ENCODE measurements around the gene TUG1.

TUG1 gene

DNA sequence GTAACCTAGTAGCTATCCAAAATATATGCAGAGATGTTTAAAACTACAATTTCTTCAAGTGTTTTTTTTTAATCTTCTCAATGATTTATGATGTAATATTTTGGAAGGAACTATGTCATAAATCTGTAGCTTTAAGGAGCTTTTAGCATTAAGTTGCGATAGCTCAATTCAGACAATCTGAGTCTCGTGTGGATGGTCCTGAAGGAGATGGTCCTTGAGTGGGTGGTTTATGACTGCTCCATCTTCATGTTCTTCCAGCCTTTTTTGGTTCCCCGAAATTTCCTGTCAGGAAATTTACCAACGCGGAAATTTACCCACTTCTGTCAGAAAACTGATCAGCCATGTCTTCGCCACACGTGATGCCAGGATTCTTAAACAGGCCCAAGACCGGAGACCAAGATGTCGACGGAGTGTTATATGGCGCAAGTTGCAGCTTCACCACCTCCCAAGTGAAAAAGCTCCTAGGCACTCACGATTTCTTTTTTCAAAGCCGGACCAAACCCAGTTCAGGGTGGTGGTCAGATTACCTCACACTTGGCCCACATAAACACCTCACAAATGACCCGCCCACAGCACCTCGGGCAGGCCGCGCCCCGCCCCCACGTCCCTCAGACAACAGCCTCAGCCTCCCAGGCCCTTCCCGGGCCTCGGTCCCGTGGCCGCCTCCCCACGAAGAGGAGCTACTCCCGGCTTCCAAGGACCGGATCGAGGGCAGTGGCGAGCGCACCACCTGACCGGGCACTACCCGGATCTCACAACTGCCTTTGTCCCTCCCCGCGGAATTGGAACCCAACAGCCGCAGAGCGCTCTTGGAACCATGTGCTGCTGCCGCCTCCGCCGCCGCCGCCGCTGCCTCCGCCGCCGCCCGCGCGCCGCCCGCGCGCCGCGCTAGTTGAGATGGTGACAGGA lies 796 bp upstream of the TUG1 start, which contains the start of gene MORC2:
Gene MORC2, minus strand, starts transcription at position 760 of the 909 bp plus-strand sequence. CDS start 885 bp downstream, outside the sequence.
- TF ChIP-seq, protein P1, sequence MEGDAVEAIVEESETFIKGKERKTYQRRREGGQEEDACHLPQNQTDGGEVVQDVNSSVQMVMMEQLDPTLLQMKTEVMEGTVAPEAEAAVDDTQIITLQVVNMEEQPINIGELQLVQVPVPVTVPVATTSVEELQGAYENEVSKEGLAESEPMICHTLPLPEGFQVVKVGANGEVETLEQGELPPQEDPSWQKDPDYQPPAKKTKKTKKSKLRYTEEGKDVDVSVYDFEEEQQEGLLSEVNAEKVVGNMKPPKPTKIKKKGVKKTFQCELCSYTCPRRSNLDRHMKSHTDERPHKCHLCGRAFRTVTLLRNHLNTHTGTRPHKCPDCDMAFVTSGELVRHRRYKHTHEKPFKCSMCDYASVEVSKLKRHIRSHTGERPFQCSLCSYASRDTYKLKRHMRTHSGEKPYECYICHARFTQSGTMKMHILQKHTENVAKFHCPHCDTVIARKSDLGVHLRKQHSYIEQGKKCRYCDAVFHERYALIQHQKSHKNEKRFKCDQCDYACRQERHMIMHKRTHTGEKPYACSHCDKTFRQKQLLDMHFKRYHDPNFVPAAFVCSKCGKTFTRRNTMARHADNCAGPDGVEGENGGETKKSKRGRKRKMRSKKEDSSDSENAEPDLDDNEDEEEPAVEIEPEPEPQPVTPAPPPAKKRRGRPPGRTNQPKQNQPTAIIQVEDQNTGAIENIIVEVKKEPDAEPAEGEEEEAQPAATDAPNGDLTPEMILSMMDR (conservative IDR thresholded peaks at IDR 0.05) = no peak
- H3K27ac ChIP-seq = peak within 1 kb of the TSS; percentile 98

- peak overlapping the region; percentile 98 for H3K27ac ChIP-seq
- TF ChIP-seq, protein P1 (conservative IDR thresholded peaks at IDR 0.05) = no peak
These were observed 679 bp downstream of the TUG1 start for GRCh38 chr22:30969532-30970355.

- peak overlapping the region; percentile 98 for H3K27ac ChIP-seq
- TF ChIP-seq, protein P1 (conservative IDR thresholded peaks at IDR 0.05) = no peak
These were observed 1.3 kb downstream of the TUG1 start for GRCh38 chr22:30970356-30970746.

DNA sequence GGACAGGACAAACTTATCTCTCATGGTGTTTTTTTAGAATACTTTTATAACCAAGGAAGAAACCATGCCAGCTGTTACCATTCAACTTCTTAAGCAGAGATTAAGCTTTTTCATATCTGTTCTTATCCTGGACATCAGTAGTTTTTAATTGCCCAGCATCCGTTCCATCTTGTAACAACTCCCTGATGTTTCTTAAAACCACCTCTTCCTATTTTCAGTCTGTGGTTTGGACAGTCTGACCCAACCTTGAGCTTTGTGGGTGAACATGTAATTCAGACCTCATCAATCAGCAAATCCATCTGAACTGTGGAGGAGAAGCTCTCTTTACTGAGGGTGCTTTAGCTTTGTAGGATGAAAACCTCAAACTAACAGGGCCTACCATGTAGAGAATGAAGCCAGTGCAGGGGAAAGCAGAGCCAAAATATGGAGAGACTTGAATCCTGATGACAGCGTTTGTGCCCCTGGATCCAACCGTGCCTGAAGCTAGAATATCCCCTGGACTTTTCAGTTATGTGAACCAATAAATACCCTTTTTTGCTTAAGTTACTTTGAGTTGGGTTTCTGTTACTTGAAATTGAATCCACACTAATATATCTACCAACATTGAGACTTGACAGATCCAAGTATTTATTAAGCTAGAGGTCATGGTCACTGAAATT lies 9.4 kb downstream of the TUG1 start:
- H3K27ac ChIP-seq = no peak overlapping the region
- TF ChIP-seq, protein P1 (conservative IDR thresholded peaks at IDR 0.05) = no peak

- no peak overlapping the region for H3K27ac ChIP-seq
- TF ChIP-seq, protein P1 (conservative IDR thresholded peaks at IDR 0.05) = no peak
These were observed 10.9 kb downstream of the TUG1 start for GRCh38 chr22:30979932-30980331.

- TF ChIP-seq, protein P1 (conservative IDR thresholded peaks at IDR 0.05) = no peak
- H3K27ac ChIP-seq = no peak overlapping the region
These were observed 13.4 kb downstream of the TUG1 start for GRCh38 chr22:30982512-30982911.

Data from VCaP (cell line).